ENCODE data around the gene CFAP58.

CFAP58 gene

GRCh38 chr10:104327745-104328645 lies 25.6 kb upstream of the CFAP58 start:
- TF ChIP-seq, protein P1, sequence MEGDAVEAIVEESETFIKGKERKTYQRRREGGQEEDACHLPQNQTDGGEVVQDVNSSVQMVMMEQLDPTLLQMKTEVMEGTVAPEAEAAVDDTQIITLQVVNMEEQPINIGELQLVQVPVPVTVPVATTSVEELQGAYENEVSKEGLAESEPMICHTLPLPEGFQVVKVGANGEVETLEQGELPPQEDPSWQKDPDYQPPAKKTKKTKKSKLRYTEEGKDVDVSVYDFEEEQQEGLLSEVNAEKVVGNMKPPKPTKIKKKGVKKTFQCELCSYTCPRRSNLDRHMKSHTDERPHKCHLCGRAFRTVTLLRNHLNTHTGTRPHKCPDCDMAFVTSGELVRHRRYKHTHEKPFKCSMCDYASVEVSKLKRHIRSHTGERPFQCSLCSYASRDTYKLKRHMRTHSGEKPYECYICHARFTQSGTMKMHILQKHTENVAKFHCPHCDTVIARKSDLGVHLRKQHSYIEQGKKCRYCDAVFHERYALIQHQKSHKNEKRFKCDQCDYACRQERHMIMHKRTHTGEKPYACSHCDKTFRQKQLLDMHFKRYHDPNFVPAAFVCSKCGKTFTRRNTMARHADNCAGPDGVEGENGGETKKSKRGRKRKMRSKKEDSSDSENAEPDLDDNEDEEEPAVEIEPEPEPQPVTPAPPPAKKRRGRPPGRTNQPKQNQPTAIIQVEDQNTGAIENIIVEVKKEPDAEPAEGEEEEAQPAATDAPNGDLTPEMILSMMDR (IDR thresholded peaks at IDR 0.05; ENCODE audit: low read length, missing control alignments): peak; percentile 9
- peak; percentile 87 for DNase-seq (ENCODE audit: low read depth)
- H3K4me3 ChIP-seq (replicated peaks; ENCODE audit: low read depth, low read length): peak overlapping the region; percentile 46

DNA sequence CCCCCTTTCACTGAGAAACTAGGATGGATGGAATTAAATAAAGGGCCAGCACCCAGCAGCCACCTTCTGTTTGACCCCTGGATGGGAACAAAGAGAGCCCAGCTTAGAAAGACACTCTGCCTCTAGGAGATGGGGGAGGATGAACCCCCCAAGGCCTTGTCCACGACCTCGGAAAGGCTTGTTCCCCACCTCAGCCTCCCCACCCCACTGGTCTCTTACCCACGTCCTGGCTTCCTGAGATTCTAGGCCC lies 25.1 kb upstream of the CFAP58 start:
- TF ChIP-seq, protein P1 (IDR thresholded peaks at IDR 0.05; ENCODE audit: low read length, missing control alignments): no peak
- peak overlapping the region; percentile 46 for H3K4me3 ChIP-seq (replicated peaks; ENCODE audit: low read depth, low read length)
- no peak for DNase-seq (ENCODE audit: low read depth)

DNA sequence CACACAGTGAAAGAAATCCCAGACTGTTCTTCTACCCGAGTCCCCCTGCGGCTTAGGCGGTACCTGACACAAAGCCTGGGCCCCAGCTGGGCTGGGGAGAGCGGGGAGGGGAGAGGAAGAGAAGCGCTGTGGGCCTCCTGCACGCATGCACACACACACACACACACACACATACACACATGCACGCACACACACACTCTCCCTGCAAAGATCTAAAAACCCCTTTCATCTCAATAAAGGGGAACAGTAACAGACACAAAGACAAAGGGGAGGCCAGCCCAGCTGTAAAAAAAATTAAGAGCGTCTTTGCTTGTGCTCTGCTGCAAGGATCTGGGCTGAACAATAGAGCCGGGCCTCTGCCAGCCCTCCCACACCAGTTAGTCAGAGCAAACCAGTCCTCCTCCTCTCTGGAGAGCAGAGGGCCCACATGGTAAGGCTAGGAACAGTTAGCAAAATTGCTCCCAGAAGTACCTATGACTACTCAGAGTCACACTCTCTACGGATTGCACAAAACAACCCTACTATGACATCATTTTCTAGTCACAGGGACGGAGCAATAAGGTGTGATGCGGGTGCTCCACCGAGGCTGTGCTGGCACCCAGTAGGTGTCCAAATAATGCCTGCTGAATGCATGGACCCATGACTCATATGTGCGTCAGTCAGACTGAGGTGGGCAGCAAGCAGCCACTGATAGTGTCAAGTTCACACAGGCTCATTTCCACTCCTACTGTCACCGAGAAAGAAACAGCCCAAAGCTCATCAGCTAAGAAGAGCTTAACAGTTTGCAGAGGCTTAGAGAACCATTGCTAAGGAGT lies 24.5 kb upstream of the CFAP58 start:
- H3K4me3 ChIP-seq (replicated peaks; ENCODE audit: low read depth, low read length): peak overlapping the region; percentile 46
- DNase-seq (ENCODE audit: low read depth): peak; percentile 97
- TF ChIP-seq, protein P1 (IDR thresholded peaks at IDR 0.05; ENCODE audit: low read length, missing control alignments): no peak

DNA sequence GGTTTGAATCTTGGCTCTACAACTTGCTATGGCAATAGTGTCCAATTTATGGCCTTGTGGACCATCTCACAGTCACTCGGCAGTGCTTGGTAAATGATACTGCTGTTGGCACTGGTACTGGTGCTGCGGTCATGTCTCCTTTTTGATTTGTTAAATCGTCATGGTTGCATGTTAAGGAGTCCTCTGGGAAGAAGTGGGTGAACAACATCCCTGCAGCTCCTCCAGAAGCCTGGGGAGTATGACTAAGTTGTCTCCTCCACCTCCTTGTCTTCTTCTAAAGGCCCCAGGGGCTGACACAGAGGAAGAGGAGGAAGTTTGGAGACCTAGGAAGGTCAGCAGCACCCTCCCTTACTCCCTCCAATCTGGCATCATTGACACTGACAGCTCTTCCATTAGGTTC lies 23.9 kb upstream of the CFAP58 start:
- TF ChIP-seq, protein P1 (IDR thresholded peaks at IDR 0.05; ENCODE audit: low read length, missing control alignments): no peak
- DNase-seq (ENCODE audit: low read depth): peak; percentile 82
- peak overlapping the region; percentile 46 for H3K4me3 ChIP-seq (replicated peaks; ENCODE audit: low read depth, low read length)

DNA sequence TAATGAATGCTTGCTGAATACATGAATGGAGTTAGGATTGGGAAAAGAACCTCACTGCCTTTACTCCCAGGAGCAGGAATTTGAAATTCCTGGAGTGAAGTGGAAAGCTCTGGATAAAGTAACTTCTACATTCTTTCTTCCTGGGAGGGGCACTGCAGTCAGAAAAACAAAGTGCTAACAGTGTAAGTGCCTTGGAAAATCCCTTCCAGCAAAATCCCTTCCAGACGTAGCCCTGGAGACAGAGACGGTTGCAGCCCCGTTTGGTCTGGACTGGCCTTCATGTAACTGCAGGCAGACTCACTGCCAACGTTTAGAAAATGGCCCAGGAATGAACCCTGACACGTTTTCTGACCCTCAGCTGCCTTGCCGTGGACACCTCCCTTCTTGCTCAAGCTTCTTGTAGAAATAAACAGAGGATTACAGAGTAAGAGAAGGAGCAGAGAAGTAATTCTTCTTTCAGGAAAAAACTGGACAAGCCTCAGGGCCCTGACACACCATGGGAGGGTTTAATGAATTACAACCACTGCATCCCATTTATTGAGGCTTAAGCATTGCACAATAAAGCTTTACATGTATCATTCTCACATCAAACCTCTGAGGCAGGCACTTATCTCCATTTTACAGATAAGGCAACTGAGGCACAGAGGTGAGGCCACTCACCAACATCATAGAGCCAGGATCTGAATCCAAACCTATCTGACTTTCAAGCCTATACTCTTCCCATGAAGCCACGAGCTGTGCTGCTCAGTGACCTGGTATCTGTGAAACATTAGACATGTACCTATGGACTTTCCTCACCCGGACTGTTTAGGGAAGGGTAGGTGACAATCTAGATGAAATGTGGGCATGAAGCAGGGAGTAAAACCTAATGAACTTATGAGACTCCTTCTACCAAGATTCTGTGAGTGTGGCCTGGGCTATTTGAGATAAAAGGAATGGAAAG lies 23.2 kb upstream of the CFAP58 start:
- peak; percentile 89 for DNase-seq (ENCODE audit: low read depth)
- peak overlapping the region; percentile 46 for H3K4me3 ChIP-seq (replicated peaks; ENCODE audit: low read depth, low read length)
- TF ChIP-seq, protein P1 (IDR thresholded peaks at IDR 0.05; ENCODE audit: low read length, missing control alignments): no peak

- TF ChIP-seq, protein P1 (IDR thresholded peaks at IDR 0.05; ENCODE audit: low read length, missing control alignments): no peak
- peak; percentile 77 for DNase-seq (ENCODE audit: low read depth)
- H3K4me3 ChIP-seq (replicated peaks; ENCODE audit: low read depth, low read length): peak overlapping the region; percentile 24
Measured at GRCh38 chr10:104331208-104331838, 22.3 kb upstream of the CFAP58 start.

Measured in fibroblast of pulmonary artery (primary cell).